ENCODE results near the gene CD180. TPM values are rescaled to one million over a fixed set of nuclear protein-coding genes. Genes with fewer than 3 reads are reported as not detected.

CD180 gene
- total and polyA plus RNA-seq, 8 donors: under 0.01 to 2.6 (median 0.37) TPM; not detected in 1

- intact Hi-C loops (cut with DNase I; ENCODE audit: low total_unique reads): no loop called here
- 83 to 88% (median 87%) methylated on average over 7 of the region's 7 CpGs for WGBS, 5 donors
- no peak overlapping the region for H3K4me3 ChIP-seq
- peaks cover 0 to 13% (median 6%) of the 10 kb centered on the region in 4 donors for H3K4me1 ChIP-seq
- H3K27ac ChIP-seq: no peak overlapping the region
- no peaks in the 10 kb centered on the region for H3K27me3 ChIP-seq
- no peak for DNase-seq
- H3K9me3 ChIP-seq: no peaks in the 10 kb centered on the region
- TF ChIP-seq POLR2AphosphoS5 (IDR thresholded peaks at IDR 0.05) (no peak), POLR2A (IDR thresholded peaks at IDR 0.05) (no peak), CTCF (IDR thresholded peaks at IDR 0.05) (no peak), EP300 (IDR thresholded peaks at IDR 0.05) (no peak)
- H3K36me3 ChIP-seq: no peaks in the 10 kb centered on the region
Measured at GRCh38 chr5:67188274-67189078, 8.1 kb downstream of the CD180 start.

- H3K27me3 ChIP-seq: no peaks in the 10 kb centered on the region
- 47 to 82% (median 66%) methylated on average over 1 of the region's 1 CpG for WGBS, 5 donors
- no peak for TF ChIP-seq POLR2A (IDR thresholded peaks at IDR 0.05)
- intact Hi-C loops (cut with DNase I; ENCODE audit: low total_unique reads): no loop called here
- no peaks in the 10 kb centered on the region for H3K9me3 ChIP-seq
- H3K4me3 ChIP-seq: no peak overlapping the region
- H3K36me3 ChIP-seq: no peaks in the 10 kb centered on the region
- peak overlapping the region in 1 of 5 donors; percentile 24 for H3K27ac ChIP-seq
- peaks cover 0 to 15% (median 9%) of the 10 kb centered on the region in 4 donors for H3K4me1 ChIP-seq
- DNase-seq: no peak
Measured at GRCh38 chr5:67187006-67187715, 9.4 kb downstream of the CD180 start.

- Histone ChIP-seq H3K9me3 (no peaks in the 10 kb centered on the region), H3K27ac (no peak overlapping the region), H3K36me3 (no peaks in the 10 kb centered on the region), H3K4me3 (no peak overlapping the region), H3K27me3 (no peaks in the 10 kb centered on the region), H3K4me1 (peaks cover 0 to 16% (median 11%) of the 10 kb centered on the region in 4 donors)
- intact Hi-C loops (cut with DNase I; ENCODE audit: low total_unique reads): no loop called here
- no peak for TF ChIP-seq POLR2A (IDR thresholded peaks at IDR 0.05)
- no peak for TF ChIP-seq EP300 (IDR thresholded peaks at IDR 0.05)
- no peak for TF ChIP-seq POLR2AphosphoS5 (IDR thresholded peaks at IDR 0.05)
- no peak for TF ChIP-seq CTCF (IDR thresholded peaks at IDR 0.05)
- 92 to 100% (median 98%) methylated on average over 3 of the region's 3 CpGs for WGBS, 5 donors
- no peak for DNase-seq
Measured at GRCh38 chr5:67183859-67184258, 12.7 kb downstream of the CD180 start.

- 13 to 23% (median 18%) methylated on average over 6 of the region's 6 CpGs for WGBS, 5 donors
- H3K36me3 ChIP-seq: no peaks in the 10 kb centered on the region
- DNase-seq: peak in 1 of 2 donors; percentile 73
- no peak overlapping the region for H3K4me3 ChIP-seq
- peak overlapping the region in 4 of 5 donors; percentile 9 to 60 (median 52) for H3K27ac ChIP-seq
- no peaks in the 10 kb centered on the region for H3K27me3 ChIP-seq
- peaks cover 0 to 2% (median 1%) of the 10 kb centered on the region in 4 donors for H3K9me3 ChIP-seq
- intact Hi-C loops (cut with DNase I; ENCODE audit: low total_unique reads): no loop called here
- peaks cover 0 to 12% (median 9%) of the 10 kb centered on the region in 4 donors for H3K4me1 ChIP-seq
- TF ChIP-seq CTCF (IDR thresholded peaks at IDR 0.05) (no peak), POLR2AphosphoS5 (IDR thresholded peaks at IDR 0.05) (peak in 1 of 3 donors; percentile 65)
Measured at GRCh38 chr5:67182301-67182790, 14.3 kb downstream of the CD180 start.

Measured in stomach (tissue), 9 donors.